Left lung (tissue), 8 donors: Measurements from ENCODE around the gene CHMP1A. TPM values are rescaled to one million over a fixed set of nuclear protein-coding genes. Genes with fewer than 3 reads are reported as not detected.

Experiments
- polyA plus RNA-seq, 6 donors: library from polyadenylated mRNA; unstranded; fragments of 120-200 nt; gene quantifications; one replicate each; pipeline ENCODE4 v1.2.1, GENCODE V29; 2013; ENCODE audit not compliant: insufficient read length in 6 of 6
- total RNA-seq, 2 donors: library from RNA; stranded (reverse); fragmentation: NEBNext Ultra II Directional; extraction: Animal tissue kit (Norgen Biotek cat#: 25700); gene quantifications; one replicate each; pipeline ENCODE4 v1.2.1, GENCODE V29; 2021
- donor health status: DM: no; HTN: yes; CAD: no.
- donor health status: DM: no; HTN: no; CAD: no.

The CHMP1A gene
- total and polyA plus RNA-seq, 8 donors = 60.8 to 91.5 (median 72.5) TPM

Other genes with a start within 250 kb of the CHMP1A start
- 100 to 1,000 TPM in 1 of 2 donors, 10 to 100 TPM in 1; 98.2 to 123 TPM for gene ANKRD11, start 167.1 kb downstream of the CHMP1A start, total RNA-seq
- gene ANKRD11, start 167.1 kb downstream of the CHMP1A start, polyA plus RNA-seq = 100 to 1,000 TPM in 2 of 6 donors, 10 to 100 TPM in 4; 90.7 to 120 (median 98.2) TPM
- 10 to 100 TPM; 79.3 to 79.5 TPM for gene SPG7, start 149.3 kb downstream of the CHMP1A start, total RNA-seq
- 100 to 1,000 TPM; 113 to 148 (median 127) TPM for gene SPG7, start 149.3 kb downstream of the CHMP1A start, polyA plus RNA-seq
- gene RPL13, start 97.0 kb downstream of the CHMP1A start, total RNA-seq = 1,000 to 10,000 TPM; 1,639 to 1,736 TPM
- gene RPL13, start 97.0 kb downstream of the CHMP1A start, polyA plus RNA-seq = 1,000 to 10,000 TPM; 2,163 to 3,194 (median 2,462) TPM
- gene CPNE7, start 82.0 kb downstream of the CHMP1A start, total RNA-seq = 1 to 10 TPM in 1 of 2 donors, under 1 TPM in 1; 0.50 to 1.3 TPM
- under 1 TPM in 5 of 6 donors, not detected in 1; 0.26 to 0.54 (median 0.35) TPM for gene CPNE7, start 82.0 kb downstream of the CHMP1A start, polyA plus RNA-seq
- gene DPEP1, start 44.1 kb downstream of the CHMP1A start, total RNA-seq = 1 to 10 TPM in 1 of 2 donors, under 1 TPM in 1; 0.31 to 2.5 TPM
- gene DPEP1, start 44.1 kb downstream of the CHMP1A start, polyA plus RNA-seq = 10 to 100 TPM in 2 of 6 donors, 1 to 10 TPM in 4; 5.9 to 10.4 (median 8.4) TPM
- gene SPATA33, start 128 bp upstream of the CHMP1A start, total RNA-seq = 10 to 100 TPM in 1 of 2 donors, 1 to 10 TPM in 1; 9.9 to 10.2 TPM
- gene SPATA33, start 128 bp upstream of the CHMP1A start, polyA plus RNA-seq = 10 to 100 TPM; 12.7 to 15.7 (median 14.0) TPM
- gene CDK10, start 29.0 kb upstream of the CHMP1A start, total RNA-seq = 10 to 100 TPM; 74.8 to 93.1 TPM
- 100 to 1,000 TPM in 5 of 6 donors, 10 to 100 TPM in 1; 78.3 to 160 (median 110) TPM for gene CDK10, start 29.0 kb upstream of the CHMP1A start, polyA plus RNA-seq
- 10 to 100 TPM; 12.3 to 13.8 TPM for gene SPATA2L, start 44.0 kb upstream of the CHMP1A start, total RNA-seq
- 1 to 10 TPM; 2.4 to 6.1 (median 4.3) TPM for gene SPATA2L, start 44.0 kb upstream of the CHMP1A start, polyA plus RNA-seq
- 10 to 100 TPM; 14.3 to 19.0 TPM for gene VPS9D1, start 63.2 kb upstream of the CHMP1A start, total RNA-seq
- 10 to 100 TPM in 4 of 6 donors, 1 to 10 TPM in 2; 9.0 to 15.1 (median 11.6) TPM for gene VPS9D1, start 63.2 kb upstream of the CHMP1A start, polyA plus RNA-seq
- gene ZNF276, start 63.8 kb upstream of the CHMP1A start, total RNA-seq = 10 to 100 TPM; 22.1 to 28.1 TPM
- 10 to 100 TPM; 24.8 to 45.2 (median 35.9) TPM for gene ZNF276, start 63.8 kb upstream of the CHMP1A start, polyA plus RNA-seq
- 10 to 100 TPM; 17.1 to 25.9 TPM for gene FANCA, start 158.9 kb upstream of the CHMP1A start, total RNA-seq
- gene FANCA, start 158.9 kb upstream of the CHMP1A start, polyA plus RNA-seq = 10 to 100 TPM; 25.8 to 42.3 (median 36.1) TPM
- gene SPIRE2, start 170.8 kb upstream of the CHMP1A start, total RNA-seq = 10 to 100 TPM in 1 of 2 donors, 1 to 10 TPM in 1; 9.1 to 12.3 TPM
- gene SPIRE2, start 170.8 kb upstream of the CHMP1A start, polyA plus RNA-seq = 10 to 100 TPM; 10.8 to 23.9 (median 13.3) TPM
- gene TCF25, start 215.9 kb upstream of the CHMP1A start, total RNA-seq = 100 to 1,000 TPM; 148 to 165 TPM
- gene TCF25, start 215.9 kb upstream of the CHMP1A start, polyA plus RNA-seq = 100 to 1,000 TPM; 147 to 189 (median 160) TPM